ENCODE data around the gene GAA.
A peak's percentile ranks its signal among the peaks of the same experiment; 100 is the strongest.

The GAA gene

DNA sequence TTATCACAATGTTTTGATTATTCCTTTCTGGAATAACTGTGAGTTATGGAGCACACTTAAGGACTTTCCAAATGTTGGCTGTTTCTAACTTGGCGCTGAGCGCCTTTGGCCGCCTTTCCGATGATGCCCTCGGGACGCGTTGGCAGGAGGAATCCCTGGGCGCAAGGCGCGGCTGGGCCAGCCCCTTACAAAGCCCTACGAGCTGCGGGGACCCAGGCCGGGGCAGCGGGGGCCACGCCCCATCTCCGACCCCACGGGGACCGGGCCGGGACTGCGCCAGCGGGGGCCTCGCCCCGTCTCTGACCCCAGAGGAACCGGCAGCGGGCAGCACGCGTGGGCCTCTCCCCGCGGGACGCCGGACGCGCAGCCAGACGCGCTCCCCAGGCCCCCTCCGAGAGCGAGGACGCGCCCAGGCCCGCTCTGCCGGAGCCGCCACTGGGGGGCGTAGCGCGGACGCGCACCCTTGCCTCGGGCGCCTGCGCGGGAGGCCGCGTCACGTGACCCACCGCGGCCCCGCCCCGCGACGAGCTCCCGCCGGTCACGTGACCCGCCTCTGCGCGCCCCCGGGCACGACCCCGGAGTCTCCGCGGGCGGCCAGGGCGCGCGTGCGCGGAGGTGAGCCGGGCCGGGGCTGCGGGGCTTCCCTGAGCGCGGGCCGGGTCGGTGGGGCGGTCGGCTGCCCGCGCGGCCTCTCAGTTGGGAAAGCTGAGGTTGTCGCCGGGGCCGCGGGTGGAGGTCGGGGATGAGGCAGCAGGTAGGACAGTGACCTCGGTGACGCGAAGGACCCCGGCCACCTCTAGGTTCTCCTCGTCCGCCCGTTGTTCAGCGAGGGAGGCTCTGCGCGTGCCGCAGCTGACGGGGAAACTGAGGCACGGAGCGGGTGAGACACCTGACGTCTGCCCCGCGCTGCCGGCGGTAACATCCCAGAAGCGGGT, at the start of gene GAA:
GAA (plus strand) TSS at position 571 of the 935 bp plus-strand sequence. CDS start 3,006 bp downstream, outside the sequence.
- no peak for TF ChIP-seq Cebpa-rat (IDR thresholded peaks at IDR 0.05)
- peaks cover 24 to 45% (median 38%) of the 10 kb centered on the region in 10 experiments for H3K4me1 ChIP-seq
- H3K4me3 ChIP-seq, result peak within 1 kb of the TSS; percentile 76 to 97 (median 94)
- H3K36me3 ChIP-seq, result peaks cover 0 to 32% (median 0%) of the 10 kb centered on the region in 11 experiments; a peak in 5 of 22 replicates
- no peaks in the 10 kb centered on the region for H3K27me3 ChIP-seq
- H3K4me2 ChIP-seq, result peak within 1 kb of the TSS; percentile 90 to 99 (median 97)
- peak within 1 kb of the TSS; percentile 82 to 94 (median 92) for H3K9ac ChIP-seq
- H3K27ac ChIP-seq, result peak within 1 kb of the TSS; percentile 80 to 91 (median 88)
- no peaks in the 10 kb centered on the region for H3K9me3 ChIP-seq (replicated peaks in 1 of 11)
- H4K20me1 ChIP-seq, result peaks cover 0 to 41% (median 0%) of the 10 kb centered on the region in 11 experiments; a peak in 5 of 22 replicates

DNA sequence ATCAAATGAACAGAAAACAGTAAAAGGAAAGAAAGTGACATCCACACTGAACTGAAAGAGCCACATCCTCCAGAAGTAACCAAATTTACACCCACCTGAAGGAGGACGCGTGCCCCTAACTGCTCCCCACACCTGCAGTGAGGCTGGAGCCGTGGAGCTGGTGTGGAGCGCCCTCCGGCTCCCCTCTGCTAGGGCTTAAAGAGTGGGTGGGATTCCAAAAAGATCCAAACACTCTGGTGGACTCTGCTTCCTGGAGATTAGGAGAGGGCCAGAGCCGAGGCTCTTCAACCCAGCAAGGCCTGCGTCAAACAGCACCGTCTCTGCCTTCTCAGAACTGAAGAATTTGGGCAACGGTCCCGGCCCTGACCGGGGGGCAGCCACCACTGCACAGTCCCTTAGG, 49.7 kb upstream of the GAA start:
- Histone ChIP-seq H3K9ac (no peak overlapping the region), H3K27ac (no peak overlapping the region), H4K20me1 (no peaks in the 10 kb centered on the region), H3K36me3 (no peaks in the 10 kb centered on the region), H3K4me3 (no peak overlapping the region), H3K4me1 (peaks cover 0 to 16% (median 10%) of the 10 kb centered on the region in 10 experiments; a peak in 12 of 20 replicates), H3K4me2 (peak overlapping the region in 8 of 11 experiments; percentile 11 to 59 (median 48); a peak in 12 of 22 replicates), H3K27me3 (no peaks in the 10 kb centered on the region), H3K9me3 (replicated peaks in 1 of 11) (no peaks in the 10 kb centered on the region)
- no peak for TF ChIP-seq Cebpa-rat (IDR thresholded peaks at IDR 0.05)

DNA sequence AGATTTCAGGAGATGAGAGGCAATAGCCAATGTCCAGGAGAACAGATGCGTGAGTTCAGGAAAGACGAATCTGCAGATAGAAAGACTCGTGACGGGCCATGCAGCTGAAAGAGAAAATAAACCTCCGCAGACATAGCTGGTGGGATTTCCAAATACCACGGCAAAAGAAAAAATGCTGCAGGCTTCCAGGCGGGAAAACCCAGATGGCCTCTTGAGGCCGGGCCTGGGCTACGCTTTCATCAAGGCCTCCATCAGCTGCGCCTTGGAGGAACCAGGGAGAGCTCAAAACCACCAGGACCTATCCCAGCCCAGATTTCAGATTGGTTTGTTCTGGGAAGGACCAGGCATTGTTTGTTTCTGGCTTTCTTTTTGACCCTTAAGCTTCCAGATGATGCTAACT, 48.3 kb upstream of the GAA start:
- no peak overlapping the region for H3K27ac ChIP-seq
- no peaks in the 10 kb centered on the region for H3K27me3 ChIP-seq
- H3K4me2 ChIP-seq, result peak overlapping the region in 4 of 11 experiments; percentile 11 to 59 (median 53); a peak in 4 of 22 replicates

DNA sequence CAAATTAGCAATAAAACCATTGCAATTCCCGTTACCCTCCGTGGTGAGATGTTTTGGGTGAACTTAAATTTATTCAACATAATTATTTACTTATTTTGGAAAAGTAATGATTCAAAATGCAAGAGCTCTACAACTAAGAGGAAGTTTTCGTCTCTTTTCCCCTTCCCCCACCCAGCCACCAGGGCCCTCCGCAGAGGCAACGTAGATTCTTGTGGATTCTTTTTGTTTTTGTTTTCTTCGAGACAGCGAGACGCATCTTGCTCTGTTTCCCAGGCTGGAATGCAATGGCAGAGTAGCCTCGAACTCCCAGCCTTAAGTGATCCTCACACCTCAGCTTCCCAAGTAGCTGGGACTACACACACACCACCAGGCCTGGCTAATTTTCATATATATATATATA, 45.8 kb upstream of the GAA start:
- Histone ChIP-seq H3K9ac (no peak overlapping the region), H3K4me1 (peaks cover 8 to 24% (median 15%) of the 10 kb centered on the region in 10 experiments; a peak in 19 of 20 replicates), H3K4me2 (no peak overlapping the region), H3K4me3 (no peak overlapping the region), H3K36me3 (no peaks in the 10 kb centered on the region), H3K9me3 (replicated peaks in 1 of 11) (no peaks in the 10 kb centered on the region), H3K27me3 (no peaks in the 10 kb centered on the region), H4K20me1 (no peaks in the 10 kb centered on the region), H3K27ac (no peak overlapping the region)
- no peak for TF ChIP-seq Cebpa-rat (IDR thresholded peaks at IDR 0.05)

More for the DNA sequence above, 48.3 kb upstream of the GAA start:
- H3K9me3 ChIP-seq (replicated peaks in 1 of 11), result no peaks in the 10 kb centered on the region
- H3K4me3 ChIP-seq, result no peak overlapping the region
- H3K4me1 ChIP-seq, result peaks cover 0 to 20% (median 10%) of the 10 kb centered on the region in 10 experiments; a peak in 12 of 20 replicates
- H4K20me1 ChIP-seq, result no peaks in the 10 kb centered on the region
- TF ChIP-seq Cebpa-rat (IDR thresholded peaks at IDR 0.05), result no peak
- no peaks in the 10 kb centered on the region for H3K36me3 ChIP-seq
- H3K9ac ChIP-seq, result no peak overlapping the region

DNA sequence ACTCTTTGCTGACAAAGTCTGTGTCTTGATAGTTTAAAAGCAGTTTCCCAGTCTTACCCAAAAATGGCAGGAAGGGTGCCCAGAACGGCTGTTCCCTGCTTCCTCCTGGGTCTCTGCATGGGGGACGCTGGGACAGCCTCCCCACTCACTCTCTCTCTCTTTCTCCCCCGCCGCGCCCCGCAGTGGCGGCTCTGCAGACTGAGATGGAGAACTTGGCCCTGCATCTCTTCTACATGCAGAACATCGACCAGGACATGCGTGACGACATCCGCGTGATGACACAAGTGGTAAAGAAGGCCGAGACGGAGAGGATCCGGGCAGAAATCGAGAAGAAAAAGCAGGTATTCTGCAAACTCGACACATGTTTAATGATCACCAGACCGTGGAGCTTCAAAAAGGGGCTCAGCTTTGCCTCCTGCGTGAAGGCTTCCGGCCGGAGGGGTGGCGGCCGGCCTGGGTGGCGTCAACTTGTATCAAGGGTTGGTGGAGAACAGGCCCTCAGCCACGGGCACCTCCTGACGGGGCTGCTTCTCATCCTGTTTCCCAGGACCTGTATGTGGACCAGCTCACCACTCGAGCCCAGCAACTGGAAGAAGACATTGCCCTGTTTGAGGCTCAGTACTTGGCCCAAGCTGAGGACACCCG, 42.9 kb upstream of the GAA start:
- Histone ChIP-seq H3K9ac (no peak overlapping the region), H3K4me1 (peaks cover 0 to 16% (median 11%) of the 10 kb centered on the region in 10 experiments; a peak in 13 of 20 replicates), H4K20me1 (no peaks in the 10 kb centered on the region), H3K4me3 (no peak overlapping the region), H3K27ac (no peak overlapping the region), H3K9me3 (replicated peaks in 1 of 11) (no peaks in the 10 kb centered on the region), H3K4me2 (peak overlapping the region in 1 of 11 experiments; percentile 38; a peak in 2 of 22 replicates), H3K27me3 (no peaks in the 10 kb centered on the region), H3K36me3 (no peaks in the 10 kb centered on the region)
- no peak for TF ChIP-seq Cebpa-rat (IDR thresholded peaks at IDR 0.05)

DNA sequence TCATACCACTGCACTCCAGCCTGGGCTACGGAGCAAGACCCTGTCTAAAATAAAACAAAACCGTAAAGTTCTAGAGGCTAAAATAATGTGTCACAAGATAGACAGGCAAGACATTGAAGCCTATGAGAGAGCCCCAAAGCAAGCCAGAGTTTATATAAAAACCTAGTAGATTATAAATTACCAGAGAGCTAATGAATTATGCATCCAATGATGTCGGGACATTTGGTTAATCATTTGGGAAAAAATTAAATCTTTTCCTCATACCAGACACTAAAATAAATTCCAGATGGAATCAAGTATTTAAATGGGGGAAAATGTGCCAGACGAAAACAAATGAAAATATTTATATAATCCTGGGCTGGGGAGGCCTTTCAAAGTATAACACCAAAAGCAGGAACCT, 40.7 kb upstream of the GAA start:
- Histone ChIP-seq H4K20me1 (no peaks in the 10 kb centered on the region), H3K27me3 (no peaks in the 10 kb centered on the region), H3K4me2 (no peak overlapping the region), H3K9ac (no peak overlapping the region), H3K4me3 (no peak overlapping the region), H3K4me1 (peaks cover 0 to 28% (median 20%) of the 10 kb centered on the region in 10 experiments; a peak in 14 of 20 replicates), H3K9me3 (replicated peaks in 1 of 11) (no peaks in the 10 kb centered on the region), H3K27ac (no peak overlapping the region), H3K36me3 (no peaks in the 10 kb centered on the region)
- TF ChIP-seq Cebpa-rat (IDR thresholded peaks at IDR 0.05), result no peak

DNA sequence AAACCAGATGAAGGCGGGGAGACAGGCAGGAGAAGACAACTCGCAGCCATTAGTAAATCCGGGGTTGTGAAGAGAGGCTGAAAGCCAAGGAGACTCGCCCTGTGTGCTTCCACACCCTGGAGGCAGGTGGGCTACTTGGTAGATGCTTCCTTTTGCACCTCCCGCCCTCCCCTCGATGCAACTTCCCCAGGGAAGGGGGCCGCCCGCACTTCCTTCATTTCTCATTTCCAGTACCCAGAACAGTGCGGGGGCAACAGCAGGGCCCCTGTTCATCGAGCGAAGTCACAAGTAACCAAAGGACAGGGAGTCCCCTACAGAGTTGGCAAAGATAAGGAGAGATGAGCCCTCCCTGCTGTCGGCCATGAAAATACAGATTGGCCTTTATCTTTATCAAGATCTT, 40.0 kb upstream of the GAA start:
- Histone ChIP-seq H3K4me3 (no peak overlapping the region), H3K36me3 (no peaks in the 10 kb centered on the region), H3K4me2 (no peak overlapping the region), H4K20me1 (no peaks in the 10 kb centered on the region), H3K27ac (no peak overlapping the region), H3K4me1 (peaks cover 0 to 28% (median 20%) of the 10 kb centered on the region in 10 experiments; a peak in 14 of 20 replicates), H3K9me3 (replicated peaks in 1 of 11) (no peaks in the 10 kb centered on the region), H3K27me3 (no peaks in the 10 kb centered on the region), H3K9ac (no peak overlapping the region)
- TF ChIP-seq Cebpa-rat (IDR thresholded peaks at IDR 0.05), result no peak

DNA sequence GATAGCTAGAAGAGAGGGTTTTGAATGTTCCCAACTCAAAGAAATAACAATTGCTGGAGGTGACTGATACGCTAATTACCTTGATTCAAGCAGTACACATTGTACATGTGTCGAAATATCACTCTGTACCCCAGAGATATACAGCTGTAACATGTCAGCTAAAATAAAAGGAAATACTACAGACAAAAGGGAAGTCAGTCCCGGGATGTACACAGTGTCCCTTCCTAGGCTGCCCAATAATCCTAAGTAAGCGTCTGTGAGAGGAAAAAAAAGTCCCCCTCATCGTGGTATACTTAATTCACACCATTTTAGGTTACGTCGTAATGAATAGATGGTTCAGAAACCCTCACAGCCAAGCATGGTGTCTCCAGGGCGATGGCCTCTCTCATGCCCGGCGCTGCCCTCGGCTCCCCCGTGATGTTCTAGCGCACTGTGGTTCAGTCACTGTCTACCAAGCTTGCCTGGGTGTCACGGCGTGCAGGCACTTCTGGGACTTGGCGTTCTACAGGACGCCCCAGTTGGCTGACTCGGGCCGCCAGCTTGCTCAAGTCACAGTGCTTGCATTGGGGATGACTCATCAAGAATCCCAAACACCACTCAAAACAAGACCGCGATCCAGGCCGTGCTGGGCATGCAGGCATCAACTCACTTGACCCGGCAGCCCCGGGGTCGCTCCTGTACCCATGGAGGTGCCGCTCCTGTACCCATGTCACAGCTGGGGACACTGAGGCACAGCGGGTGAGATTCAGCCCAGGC, 37.4 kb upstream of the GAA start:
- Histone ChIP-seq H3K4me3 (no peak overlapping the region), H3K27me3 (no peaks in the 10 kb centered on the region), H4K20me1 (no peaks in the 10 kb centered on the region), H3K36me3 (no peaks in the 10 kb centered on the region), H3K9me3 (replicated peaks in 1 of 11) (no peaks in the 10 kb centered on the region), H3K27ac (peak overlapping the region in 2 of 11 experiments; percentile 9 to 40; a peak in 3 of 22 replicates), H3K4me1 (peaks cover 0 to 26% (median 18%) of the 10 kb centered on the region in 10 experiments; a peak in 13 of 20 replicates), H3K9ac (no peak overlapping the region), H3K4me2 (peak overlapping the region in 8 of 11 experiments; percentile 6 to 80 (median 48); a peak in 14 of 22 replicates)
- TF ChIP-seq Cebpa-rat (IDR thresholded peaks at IDR 0.05), result no peak
